OCI-M2 (cell line): ENCODE data around the gene MIA2.

ENCODE experiments used
- DNase-seq: peaks from one replicate; lab custom pipeline; 2025; ENCODE audit not compliant: unreplicated experiment; lab: John Stamatoyannopoulos, UW

MIA2 gene

DNA sequence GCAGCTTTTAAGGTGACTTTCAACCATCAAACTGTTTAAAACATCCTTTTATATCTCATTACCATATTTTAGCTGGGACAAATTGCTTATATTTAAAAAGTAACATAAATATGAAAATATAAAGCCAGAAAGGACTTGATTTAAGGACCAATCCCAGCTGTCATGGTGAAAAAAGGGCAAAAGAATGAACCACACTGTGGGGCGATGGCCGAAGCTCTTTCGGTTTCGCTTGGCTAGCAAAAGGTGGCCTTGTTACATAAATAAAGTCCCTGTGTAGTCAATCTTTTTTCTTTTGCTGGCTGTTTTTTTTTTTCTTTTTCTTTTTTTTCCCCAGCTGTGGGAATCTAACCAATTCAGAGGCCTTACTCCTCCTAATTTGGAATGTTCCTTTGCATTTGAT, 147.7 kb downstream of the MIA2 start:
- DNase-seq, result no peak

DNA sequence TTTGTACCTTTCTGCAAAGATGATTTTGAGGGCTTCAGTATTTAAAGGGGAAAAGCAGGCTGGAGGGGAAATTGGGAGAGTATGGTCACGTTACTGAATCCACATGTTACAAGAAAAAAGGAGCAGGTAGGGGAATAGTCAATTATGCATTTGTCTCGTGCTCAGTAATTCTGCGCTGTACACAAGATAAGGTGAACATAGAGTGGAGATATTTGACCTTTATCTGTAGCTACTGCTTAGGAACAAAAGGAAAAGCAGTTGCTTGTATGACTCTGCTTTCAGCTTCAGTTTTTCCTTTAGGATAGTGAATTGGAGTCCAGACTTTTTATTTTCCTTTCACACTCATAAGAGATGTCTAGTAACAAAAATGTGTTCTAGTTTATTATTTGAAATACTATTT, 148.7 kb downstream of the MIA2 start:
- no peak for DNase-seq

DNA sequence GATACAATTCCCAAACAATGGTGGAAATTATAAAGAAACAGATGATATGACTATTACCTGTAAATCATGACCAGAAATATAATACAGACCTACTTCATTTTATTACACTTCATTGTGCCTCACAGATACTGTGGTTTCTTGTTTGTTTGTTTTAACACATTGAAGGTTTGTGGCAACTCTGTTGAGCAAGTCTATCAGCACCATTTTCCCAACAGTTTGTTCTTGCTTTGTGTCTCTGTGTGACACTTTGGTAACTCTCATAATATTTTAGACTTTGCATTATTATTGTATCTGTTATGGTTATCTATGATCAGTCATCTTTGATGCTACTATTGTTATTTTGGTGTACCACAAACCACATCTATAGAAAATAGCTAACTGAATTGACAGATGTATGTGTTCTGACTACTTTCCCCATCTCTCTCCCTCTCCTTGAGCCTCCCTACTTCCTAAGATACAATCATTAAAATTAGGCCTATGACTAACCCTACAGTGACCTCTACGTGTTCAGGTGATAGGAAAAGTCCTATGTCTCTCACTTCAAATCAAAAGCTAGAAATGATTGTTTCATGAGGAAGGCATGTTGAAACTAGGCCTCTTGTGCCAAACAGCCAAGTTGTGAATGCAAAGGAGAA, 149.4 kb downstream of the MIA2 start:
- no peak for DNase-seq

DNA sequence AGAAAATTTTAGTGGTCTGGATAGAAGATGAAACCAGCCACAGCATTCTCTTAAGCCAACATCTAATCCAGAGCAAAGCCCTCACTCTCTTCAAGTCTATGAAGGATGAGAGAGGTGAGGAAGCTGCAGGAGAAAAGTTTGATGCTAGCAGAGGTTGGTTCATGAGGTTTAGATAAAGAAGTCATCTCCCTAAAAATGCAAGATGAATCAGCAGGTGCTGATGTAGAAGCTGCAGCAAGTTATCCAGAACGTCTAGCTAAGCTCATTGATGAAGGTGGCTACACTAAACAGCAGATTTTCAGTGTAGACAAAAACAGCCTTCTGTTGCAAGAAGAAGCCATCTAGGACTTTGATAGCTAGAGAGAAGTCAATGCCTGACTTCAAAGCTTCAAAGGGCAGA, 150.0 kb downstream of the MIA2 start:
- no peak for DNase-seq

DNA sequence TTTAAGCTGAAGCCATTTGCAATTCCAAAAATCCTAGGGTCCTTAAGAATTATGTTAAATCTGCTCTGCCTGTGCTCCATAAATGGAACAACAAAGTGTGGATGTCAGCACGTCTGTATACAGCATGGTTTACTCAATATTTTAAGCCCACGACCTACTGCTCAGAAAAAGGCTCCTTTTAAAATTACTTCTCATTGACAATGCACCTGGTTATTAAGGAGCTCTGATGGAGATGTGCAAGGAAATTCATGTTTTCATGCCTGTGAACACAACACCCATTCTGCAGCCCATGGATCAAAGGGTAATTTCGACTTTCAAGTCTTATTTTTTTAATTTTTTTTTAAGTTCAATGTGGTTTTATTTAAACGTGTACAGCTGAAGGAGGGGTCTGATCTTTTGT, 150.5 kb downstream of the MIA2 start:
- DNase-seq, result no peak

DNA sequence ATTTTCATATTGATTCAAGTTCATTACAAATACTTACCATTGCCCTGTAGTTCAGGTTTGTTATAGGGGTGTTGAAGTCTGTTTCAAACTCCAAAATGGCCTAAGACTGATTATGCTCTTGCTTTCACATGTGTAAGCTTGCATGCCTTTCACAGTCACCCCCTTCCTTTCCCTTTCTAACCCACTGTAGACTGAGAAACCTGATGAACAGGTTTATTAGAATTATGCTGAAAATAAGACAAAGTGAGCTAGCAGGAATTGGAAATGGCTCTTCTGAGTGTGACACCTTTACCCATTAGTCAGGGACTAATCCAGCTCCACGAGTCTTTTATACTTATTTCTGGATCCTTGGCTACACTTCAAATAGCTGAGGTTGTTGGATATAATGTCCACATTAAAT, 159.6 kb downstream of the MIA2 start:
- DNase-seq, result no peak

DNA sequence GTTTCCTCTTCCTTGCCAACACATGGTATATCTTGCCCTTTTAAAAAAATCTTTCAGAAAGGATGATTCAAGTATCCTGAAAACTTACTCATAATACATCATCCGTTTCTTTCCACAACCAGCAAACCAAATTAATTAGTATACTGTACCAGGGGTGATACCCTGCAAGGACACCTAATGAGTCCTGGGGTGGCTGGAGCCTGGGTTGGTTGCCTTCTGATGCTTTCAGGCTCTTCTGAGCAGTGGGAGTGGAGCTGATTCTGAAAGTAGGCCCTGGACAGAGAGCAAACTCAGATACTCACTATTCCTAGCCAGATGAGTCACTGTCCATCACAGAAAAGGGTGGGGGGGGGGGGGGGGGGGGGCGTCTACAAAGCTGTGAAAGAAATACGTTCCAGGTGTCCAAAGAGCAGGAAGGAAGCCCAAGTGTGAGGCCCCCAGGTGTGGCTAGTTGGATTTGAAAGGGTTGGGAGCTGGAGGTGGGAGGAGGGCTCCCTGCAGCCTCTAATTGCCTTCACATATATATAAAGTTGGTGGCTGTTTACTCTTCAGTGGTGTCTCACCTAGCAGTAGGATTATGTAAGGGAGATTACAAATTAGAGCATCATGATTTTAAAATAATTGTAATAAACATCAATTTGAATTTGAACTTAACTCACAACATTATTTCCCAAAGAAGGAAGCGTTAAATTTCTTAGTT, 162.0 kb downstream of the MIA2 start:
- no peak for DNase-seq

DNA sequence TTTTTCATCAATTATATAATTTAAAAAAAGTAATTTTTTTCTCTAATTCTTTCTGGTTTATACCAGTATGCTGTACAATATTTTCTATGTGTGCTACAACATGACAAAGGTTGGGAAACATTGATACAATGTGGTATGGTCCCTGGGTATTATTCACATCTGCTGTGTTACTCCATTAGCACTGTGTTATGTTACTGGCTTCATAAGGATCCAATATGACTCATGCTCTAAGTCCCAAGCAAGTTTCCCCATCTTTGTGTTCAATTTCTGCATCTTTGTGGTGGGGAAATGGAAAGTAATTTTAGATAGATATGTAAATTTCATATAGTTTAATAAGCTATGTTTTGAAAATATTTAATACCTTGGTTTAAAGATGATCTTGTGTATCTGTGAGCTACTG, 162.7 kb downstream of the MIA2 start:
- no peak for DNase-seq

DNA sequence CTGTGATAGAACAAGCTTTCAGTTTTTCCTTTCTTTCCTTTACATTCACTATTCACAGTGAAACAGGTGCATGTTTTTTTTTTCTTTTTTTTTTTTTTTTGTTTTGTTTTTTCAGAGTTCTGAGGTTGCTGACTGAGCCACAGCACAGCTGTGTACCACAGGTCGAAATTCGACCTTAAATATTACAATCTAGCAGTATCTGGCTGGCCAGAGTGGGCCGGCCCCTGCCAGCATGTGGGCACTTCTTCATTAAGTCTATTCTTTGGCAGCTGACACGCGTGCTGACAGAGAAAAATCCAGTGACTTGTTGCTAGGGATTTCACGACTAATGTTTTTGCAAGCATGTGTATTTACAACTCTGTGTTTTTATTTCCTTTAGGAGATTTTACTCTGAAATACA, 164.7 kb downstream of the MIA2 start:
- DNase-seq, result no peak

DNA sequence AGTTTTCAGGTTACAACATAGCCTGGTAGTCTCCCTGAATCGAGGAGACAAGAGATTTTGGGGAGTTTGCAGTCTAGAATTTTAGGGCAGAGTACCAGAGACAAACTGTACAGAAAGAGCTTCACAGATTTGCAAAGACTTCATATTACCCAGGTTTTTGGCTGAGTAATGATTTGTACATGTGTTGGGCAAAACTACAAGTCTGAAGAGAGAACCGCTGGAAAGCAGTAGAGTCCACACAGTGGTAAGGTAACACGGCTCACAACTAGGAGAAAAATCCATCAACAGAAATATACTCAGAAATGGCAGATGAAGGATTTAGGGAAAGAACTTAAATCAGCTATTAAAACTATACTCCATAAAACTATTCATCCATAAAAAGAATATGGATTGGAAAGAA, 172.8 kb downstream of the MIA2 start:
- DNase-seq, result no peak

DNA sequence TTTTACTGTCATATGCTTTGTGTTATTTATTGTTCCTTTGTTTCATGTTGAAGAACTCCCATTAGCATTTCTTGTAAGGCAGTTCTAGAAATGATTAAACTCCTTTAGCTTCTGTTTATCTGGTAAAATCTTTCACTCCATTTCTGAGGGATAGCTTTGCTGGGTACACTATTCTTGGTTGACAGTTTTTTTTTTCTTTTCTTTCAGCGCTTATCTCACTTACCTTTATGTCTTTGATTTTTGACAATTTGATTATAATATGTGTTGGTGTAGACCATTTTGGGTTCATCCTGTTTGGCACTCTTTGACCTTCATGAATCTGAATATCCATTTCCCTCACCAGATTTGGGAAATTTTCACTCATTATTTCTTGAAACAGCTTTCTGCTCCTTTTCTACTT, 182.4 kb downstream of the MIA2 start:
- DNase-seq, result no peak

DNA sequence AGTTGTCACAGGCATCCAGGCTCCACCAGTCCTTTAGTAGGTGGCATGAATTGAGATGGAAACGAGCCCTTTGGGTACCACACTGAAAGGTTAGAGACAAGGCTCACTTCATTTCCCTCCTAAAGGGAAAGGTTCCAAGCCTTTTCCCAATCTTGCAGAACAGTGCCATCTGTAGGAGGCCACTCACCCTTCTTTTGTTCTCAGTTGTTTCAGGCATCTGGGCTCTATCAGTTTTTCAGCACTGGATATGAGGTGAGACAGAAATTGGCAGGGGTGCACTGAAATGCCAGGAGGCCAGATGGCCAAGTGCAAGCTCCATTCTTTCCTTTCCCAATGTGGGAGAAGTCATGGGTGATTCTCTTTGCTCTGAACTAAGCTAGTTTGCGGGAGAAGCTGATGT, 183.3 kb downstream of the MIA2 start:
- DNase-seq, result no peak

DNA sequence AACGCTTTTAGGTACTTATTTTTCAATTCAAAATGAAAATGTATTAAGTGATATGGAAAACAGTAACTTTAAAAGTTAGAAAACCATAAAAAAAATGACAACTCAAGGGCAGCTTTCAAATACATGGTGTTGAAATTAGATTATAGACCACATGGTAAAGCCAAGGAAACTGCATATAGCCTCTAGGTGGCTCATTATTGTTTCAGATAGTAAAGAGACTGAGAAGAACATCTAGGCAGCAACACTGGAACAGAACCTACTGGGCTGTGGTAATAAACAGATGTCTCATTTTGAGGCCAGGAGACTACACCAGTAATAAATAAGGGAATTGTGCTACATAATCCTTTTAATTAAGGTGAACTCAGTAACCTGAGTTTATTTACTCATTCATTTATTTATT, 185.6 kb downstream of the MIA2 start:
- no peak for DNase-seq

DNA sequence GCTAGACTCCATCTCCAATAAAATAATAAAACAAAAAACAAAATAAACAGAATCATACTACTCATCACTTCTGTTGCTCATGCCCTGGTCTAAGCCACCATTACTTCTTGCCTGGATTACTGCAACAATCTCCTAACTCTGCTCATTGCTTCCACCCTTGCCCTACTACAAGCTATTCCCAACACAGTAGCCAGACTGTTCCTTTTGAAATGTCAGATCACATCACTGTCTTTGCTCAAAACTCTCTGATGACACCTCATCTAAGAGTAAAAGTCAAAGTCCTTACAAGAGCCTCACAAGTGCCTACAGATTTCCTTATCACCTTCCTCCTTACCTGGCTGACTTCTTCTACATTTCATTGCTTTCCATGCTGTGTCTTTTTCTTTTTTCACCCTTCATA, 188.5 kb downstream of the MIA2 start:
- no peak for DNase-seq

DNA sequence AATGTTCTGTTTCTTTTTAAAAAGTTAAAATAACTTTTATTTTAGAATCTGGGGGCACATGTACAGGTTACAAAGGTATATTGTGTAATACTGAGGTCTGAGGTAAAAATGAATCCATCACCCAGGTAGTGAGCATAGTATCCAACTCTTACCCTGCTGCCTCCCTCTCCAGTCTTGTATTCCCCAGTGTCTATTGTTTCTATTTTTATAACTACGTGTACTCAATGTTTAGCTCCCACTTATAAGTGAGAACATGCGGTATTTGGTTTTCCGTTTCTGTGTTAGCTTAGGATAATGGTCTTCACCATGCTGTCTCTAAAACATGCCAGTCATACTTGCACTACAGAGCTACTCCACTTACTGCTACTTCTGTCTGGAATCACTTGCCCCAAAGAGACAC, 190.1 kb downstream of the MIA2 start:
- DNase-seq, result no peak

DNA sequence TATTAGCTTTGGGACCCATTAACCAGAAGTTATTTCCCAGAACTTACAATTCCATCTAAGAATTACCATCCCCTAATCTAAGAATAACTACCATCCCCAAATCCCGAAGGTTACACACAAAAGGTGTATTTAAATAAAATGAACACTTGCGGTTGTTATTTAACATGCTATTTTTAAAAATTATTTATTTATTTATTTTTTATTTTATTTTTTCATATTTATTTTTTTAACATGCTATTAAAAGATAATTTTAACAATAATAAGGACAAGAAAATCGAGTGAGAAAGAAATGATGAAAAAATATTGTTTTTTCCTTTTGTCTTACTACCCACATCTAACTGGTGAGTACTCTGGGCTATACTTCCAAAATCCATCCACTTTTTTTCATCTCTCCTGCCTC, 192.2 kb downstream of the MIA2 start:
- no peak for DNase-seq

DNA sequence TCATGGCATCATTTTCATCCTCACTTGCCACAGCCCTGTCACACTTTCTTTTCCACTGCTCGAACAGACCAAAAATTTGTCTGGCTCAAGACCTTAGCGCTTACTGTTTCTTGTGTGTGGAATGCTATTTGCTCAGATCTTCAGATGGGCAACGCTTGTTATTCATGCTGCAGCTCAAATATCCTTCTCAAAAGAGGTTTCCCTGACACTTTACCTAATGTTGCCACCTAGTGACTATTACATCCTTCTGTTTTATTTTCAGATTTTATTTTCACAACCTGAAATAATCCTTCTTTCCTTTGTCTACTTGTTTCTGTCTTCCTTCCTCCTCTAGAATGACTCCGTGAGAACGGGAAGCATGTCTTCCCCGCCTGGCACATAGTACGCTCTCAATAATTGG, 192.9 kb downstream of the MIA2 start:
- DNase-seq, result no peak

DNA sequence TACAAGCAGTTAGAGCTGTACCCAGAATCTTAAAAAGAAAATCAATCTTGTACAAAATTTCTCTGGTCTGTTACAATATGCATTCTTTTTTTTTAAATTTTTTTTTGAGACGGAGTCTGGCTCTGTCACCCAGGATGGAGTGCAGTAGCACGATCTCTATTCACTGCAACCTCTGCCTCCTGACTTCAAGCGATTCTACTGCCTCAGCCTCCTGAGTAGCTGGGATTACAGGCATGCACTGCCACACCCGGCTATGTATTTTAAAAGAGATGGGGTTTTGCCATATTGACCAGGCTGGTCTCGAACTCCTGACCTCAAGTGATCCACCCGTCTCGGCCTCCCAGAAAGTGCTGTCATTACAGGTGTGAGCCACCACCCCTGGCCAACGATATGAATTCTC, 194.4 kb downstream of the MIA2 start:
- no peak for DNase-seq

DNA sequence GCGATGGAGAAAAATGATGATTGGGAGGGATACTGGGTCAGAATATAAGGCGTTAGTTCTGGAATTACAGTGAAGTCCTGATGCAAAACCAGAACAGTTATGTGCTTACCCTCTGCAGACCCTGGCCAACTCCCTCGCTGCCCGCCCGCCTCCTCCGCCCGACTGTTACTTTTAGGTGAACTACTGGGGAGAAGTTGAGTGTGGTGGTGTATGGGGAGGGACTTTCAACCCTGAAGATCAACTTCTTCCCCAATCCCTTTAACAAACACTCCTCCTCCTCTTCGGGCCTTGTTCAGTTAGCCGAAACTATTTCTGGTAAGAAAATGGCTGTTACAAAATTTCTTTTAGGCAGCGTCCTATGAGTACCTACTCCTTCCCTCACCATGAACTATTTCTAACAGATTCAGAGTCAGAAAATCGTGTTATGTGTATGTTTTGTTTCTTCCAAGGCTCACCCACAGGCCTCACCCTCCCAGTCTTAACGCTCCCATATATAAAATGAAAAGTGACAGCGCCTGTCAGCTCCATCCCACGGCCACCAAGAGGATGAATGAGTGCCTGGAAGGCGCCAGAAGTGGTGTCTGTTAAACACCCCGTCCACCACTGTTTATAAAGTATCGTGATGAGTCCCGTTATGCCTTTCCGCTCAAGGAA, 197.2 kb downstream of the MIA2 start:
- no peak for DNase-seq

DNA sequence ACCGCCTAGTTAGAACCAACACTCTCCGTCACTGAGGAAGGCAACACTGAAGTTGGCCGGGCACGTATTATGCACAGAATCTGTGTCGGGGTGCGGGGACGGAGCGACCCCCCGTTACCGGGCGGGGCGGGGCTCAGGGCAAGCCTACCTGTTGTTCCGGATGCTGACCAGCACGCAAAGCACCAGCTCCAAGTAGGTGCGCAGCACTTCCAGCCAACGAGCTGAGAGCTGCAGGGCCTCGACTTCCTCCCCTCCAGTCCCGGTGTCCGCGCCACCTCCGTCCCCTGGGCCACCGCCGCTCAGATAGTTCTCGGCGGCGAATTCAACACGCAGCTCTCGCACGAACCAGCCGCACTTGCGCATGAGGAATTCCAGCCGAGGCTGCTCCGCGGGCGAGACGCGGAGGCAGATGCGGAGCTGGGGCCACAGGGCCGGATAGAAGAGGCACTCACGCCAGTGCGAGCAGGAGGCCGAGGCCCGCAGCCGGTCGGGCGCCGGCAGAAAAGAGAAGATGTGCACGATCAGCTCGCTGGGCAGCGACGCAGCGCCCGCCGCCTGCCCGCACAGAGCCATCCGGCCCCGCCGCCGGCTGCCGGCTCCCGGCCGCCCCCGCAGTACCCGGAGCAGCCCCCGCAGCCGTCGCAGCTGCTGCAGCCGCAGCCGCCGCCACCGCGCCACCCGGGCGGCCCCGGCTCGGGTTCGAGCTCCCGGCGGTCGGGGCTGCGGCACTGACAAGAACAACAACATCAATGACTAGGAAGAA, 197.9 kb downstream of the MIA2 start:
- DNase-seq, result no peak

DNA sequence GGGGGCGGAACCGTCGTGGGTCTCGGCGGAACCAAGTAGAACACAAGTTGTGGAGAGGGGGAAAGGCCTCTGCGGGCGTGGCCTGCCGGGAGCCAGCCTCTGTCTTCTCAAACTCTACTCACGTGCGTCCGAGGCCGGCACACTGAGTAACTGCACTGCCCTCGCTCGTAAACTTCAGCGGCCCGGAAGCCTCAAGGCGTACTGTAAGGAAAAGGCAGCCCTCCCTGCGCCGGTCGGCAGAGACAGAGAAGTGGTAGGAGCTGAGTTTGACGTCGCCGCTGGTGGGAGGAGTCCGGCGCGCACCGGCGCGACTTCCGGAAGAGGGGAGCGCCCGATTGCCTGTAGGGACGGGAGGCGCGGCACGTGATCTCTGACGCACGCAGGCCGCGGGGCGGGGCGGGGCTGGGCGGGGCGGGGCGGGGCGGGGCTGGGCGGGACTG, 198.5 kb downstream of the MIA2 start, which contains the start of gene FBXO33:
FBXO33 (minus strand) TSS at position 255 of the 440 bp plus-strand sequence. CDS start 271 bp downstream, outside the sequence.
- DNase-seq, result peak; percentile 82
